OCI-LY3 (cell line): ENCODE data around the gene PAX5.

Experiments
- CTCF ChIP-seq: fragments of 200-600, 300-600 bp; sonication (generic); IDR thresholded peaks from 2 replicates; pipeline ENCODE4 v1.5.1; 2014; ENCODE audit warnings: antibody characterized with exemption, low read length, low read depth
- EZH2phosphoT487 ChIP-seq: fragments of 200-600 bp; shearing (Covaris generic); IDR thresholded peaks from 2 replicates; pipeline ENCODE4 v1.6.1; 2018; ENCODE audit warnings: antibody characterized with exemption, mixed run types, low read depth

DNA sequence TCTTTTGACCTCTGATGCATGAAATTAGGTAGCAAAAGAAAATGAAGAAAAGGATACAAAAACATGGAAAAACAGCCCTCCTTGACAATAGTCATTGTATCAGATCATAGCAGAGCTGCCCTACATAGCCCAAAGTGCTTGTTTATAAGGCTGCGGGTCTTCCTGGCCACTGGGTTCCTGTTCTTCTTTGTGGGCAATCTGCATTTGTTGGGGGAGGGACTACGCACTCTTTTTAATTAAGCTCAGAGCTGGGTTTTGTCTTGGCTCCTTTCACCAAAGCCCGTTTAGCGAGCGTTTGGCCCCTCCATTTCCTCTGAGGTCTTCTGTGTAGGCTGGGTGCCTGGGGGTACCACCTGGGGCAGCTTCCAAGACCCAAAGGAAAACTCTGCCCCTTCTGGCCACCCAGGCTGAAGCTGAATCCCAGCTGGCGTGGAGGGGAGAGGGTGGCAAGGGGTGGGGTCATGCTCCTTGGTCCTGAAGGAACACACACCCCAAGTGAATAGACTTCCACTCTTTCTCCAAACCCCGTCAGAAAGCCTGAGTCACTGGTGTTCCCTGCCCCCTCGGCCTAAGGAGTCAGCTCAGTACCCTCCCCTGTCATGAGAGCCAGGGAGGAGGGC is 6.5 kb upstream of the PAX5 start:
- TF ChIP-seq CTCF, result no peak
- TF ChIP-seq EZH2phosphoT487, result no peak
